GM21737 (cell line): ENCODE results near the gene ABTB2.
"Not testable (repeated sequence)": the region's sequence is repeated elsewhere in the genome, so short reads cannot be mapped to it uniquely, and the experiment has no call there.

Experiments
- ATAC-seq: cut with Tn5 transposase; IDR thresholded peaks from one replicate; pipeline ENCODE4 v1.9.1; 2021; ENCODE audit warnings: mild to moderate bottlenecking, moderate library complexity; ENCODE audit not compliant: unreplicated experiment

The ABTB2 gene

DNA sequence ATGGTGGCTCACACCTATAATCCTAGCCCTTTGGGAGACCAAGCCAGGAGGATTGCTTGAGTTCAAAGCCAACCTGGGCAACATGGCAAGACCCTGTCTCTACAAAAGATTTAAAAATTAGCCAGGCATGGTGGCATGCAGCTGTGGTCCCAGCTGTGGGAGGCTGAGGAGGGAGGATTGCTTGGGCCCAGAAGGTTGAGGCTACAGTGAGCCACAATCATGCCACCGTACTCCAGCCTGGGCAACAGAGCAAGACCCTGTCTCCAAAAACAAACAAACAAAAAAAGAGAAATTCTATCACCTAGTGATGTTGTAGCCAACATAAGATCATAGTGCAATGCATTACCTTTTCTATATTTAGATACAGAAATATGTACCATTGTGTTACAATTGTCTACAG is 138.5 kb downstream of the ABTB2 start:
- no peak for ATAC-seq

DNA sequence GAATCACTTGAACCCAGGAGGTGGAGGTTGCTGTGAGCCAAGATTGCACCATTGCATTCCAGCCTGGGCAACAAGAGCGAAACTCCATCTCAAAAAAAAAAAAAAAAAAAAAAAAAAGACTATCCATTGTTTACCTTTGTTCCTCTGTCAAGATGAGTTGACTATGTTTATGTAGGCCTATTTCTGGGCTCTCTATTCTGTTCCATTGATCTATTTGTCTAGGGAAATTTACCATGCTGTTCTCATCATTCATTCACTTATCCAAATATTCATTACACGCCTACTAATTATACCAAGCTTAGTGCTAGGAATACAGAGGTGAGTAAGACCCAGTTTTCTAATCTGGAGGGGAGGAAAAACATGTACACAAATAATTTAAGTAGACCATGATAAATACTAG is 139.1 kb downstream of the ABTB2 start:
- not testable (repeated sequence) for ATAC-seq

DNA sequence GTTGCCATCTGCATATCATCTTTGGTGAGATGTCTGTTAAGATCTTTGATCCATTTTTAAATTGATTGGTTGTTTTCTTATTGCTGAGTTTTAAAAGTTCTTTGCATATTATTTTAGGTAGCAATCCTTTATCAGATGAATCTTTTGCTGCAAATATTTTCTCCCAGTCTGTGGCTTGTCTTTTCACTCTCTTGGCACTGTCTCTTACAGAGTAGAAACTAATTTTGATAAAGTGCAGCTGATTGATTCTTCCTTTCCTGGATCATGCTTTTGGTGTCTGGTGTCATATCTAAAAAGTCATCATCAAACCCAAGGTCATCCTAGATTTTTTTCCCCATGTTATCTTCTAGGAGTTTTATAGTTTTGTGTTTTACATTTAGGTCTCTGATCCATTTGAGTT is 139.7 kb downstream of the ABTB2 start:
- no peak for ATAC-seq

DNA sequence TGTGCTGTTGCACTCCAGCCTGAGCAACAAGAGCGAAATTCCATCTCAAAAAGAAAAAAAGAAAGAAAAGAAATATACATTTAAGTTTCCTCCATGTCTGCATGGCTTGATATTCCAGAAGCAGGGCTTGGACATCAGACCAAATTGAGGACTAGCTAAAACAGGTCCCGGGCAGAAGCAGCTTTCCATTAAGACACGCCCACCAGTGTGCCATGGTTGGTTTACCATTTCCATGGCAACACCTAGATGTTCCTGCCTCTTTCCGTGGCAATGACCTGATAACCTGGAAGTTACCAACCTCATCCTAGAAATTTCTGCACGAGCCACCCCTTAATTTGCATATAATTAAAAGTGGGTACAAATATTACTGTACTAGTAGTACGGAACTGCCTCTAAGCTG is 141.1 kb downstream of the ABTB2 start:
- ATAC-seq = no peak

DNA sequence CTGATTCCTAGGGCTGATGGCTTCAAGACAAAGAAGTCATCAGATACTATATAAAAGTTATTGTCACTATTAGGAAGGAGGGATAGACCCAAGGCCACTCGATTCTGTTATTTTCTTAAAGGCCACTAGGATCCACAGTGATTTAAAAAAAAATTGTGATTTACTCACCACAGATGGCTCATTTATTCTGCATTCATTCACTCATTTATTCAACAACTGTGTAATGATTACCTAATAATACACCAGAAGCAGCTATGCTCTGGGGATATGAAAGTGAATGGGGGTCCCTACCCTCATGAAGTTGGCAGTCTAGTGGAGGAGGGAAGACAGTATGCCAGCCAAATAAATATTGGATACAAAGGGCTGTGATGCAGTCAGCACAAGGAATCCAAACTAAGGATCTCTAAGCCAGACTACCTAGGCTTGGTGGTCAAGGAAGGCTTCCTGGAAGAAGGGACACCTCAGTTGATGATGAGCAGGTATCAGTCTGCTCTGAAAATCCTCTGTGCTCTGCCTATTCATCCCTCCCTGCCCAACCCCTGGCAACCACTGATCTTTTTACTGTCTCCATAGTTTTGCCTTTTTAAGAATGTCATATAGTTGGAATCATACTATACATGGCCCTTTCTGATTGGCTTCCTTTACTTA is 141.9 kb downstream of the ABTB2 start:
- no peak for ATAC-seq

DNA sequence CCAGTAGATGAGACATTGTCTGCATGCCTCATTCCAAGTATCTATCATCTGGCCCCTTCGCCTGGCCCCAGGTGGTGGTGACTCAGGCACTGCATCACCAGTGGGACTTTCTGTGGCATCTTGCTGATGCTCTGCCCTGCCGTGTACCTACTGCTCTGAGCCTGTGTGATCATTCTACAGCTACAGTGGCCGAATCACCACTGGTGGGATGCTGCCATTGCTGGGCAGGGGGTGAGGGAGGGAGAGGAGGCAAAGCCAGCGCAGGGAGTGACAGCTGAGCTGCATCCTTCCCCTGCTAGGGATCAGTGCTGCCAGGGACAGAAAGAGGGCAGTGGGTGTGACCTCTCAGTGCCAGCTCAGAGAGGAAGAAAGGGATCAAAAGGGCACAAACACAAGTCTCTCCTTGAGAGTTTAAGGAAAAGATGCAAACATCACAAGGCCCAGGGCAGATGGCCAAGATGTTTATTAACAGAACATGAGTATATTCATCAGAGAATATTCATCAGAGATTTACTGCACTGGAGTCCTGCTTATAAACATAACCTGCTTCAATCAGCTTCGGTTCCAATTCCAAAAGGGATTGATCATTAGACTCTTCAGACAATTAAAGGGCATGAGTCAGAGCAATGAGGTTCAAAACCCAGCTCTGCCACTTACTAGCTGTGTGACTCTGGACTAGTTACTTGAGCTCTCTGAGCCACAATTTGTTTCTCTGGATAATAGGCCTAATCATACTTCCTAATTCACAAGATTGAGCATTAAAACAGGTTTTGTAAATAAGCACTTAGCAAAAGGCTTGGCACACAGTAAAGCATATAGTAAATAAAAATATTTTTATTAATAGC is 142.6 kb downstream of the ABTB2 start:
- no peak for ATAC-seq

DNA sequence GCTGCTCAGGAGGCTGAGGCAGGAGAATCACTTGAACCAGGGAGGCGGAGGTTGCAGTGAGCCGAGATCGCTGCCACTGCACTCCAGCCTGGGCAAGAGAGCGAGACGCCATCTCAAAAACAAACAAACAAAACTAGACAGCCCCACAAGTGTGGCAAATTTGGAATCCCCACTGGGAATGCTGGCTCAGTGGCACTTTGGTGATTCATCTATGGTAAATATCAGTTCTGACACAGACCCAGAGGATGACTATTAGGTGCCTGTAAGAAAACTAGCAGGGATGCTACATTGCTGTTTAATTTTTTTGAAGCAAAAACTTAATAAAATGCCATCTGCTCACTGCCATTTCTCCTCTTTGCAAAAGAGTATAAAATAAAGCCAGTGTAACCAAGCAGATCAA is 144.4 kb downstream of the ABTB2 start:
- ATAC-seq = no peak

DNA sequence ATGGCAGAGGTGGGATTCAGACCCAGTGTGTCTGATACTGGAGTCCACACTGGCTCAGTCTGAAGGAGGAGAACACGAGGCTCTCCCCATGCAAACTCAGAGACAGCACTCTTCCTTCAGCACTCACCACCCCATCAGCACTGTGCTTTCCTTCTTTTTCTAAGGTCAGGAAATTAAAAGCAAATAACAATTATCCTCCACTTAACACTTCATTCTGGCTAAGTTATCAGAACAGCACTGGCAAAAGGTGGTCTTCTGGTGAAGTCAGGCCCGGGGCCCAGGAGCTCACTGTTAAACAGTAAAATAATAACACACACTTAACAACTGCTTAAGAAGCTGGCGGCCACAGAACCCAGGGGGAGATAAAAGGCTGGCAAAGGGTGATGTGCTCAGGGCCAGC is 145.2 kb downstream of the ABTB2 start:
- no peak for ATAC-seq

DNA sequence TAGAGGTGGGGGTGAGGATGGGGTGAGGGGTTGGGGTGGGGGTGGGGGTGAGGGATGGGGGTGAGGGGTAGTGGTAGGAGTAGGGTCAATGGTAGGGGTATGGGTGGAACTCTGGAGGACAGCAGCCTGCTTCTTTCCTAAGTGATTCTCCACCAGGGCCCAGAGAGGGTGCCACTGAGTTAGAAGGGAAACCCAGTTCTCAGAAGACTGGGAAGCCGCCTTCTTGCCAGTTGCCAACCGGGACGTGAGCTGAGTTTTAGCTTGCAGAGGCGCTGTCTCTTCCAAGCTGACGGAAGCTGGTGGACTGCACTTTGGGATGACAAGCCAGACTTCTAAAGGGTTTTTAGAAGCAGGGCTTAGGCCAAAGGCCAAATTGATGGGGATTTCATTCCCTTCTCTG is 148.0 kb downstream of the ABTB2 start:
- no peak for ATAC-seq

DNA sequence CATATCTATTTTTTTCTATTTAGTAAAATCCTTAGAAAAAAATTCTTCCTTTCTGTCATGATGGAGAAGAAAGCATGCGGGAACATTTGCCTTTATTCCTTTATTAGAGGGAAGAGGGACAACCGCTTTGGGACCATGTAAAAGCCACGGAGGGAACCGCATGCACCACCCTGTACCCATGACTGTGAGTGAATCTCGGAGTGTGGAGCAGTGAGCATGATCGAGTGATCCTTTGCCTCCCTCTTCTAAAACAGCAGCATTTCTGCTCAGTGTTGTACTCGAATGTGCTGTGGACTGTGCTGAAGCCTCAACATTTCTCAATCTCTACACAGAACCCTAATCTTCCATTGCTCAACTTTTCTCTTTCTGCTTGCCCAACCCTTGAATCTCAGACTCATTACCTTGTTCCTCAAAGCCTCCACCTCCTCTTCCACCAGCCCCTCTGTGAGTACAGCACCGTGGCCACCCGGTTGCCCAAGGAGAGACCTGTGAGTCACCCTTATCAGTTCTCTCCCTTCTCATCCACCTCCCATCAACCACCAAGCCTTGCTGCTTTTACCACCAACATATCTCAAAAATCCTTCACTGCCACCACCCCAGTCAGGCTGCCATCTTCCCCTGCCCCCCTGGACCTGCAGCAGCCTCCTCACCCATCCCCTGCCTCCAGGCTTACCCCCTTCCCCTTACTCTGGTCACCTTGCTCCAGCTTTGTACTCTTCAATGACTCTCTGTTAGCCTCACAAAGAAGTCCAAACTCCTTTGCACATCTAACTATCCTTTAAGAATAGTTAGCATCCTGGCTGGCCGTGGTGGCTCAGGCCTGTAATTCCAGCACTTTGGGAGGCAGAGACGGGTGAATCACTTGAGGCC is 149.3 kb downstream of the ABTB2 start:
- no peak for ATAC-seq

DNA sequence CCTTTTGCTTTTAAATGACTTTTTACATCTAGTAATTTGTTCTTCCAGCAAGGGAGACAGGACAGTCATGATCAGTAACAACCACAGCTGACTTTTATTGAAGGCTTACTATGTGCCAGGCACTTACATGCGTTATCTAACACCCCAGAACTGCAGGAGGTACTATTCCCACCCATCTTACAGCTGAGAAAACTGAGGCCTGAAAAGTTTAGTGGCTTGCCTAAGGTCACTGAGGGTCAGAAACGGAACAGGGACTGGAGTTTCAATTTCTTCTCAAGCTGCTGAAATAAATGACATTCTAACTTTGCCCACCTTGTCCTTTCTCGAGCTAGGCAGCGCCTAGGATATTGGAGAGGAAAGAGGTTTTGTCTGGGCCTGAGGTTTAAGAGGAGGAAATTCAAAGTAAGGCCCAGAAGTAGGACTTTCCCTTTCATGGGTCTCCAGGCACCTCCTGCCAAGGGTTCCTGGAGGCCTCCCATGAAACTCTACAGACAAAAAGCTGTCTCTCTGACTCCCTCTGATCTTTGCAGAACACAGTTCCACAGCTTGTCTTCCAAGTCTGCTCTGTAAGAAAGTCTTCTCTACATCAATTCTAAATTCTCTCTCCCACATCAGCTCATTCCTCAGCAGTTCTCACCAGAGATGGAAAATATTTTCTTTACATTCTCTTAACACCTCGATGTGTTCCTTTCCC is 150.2 kb downstream of the ABTB2 start:
- ATAC-seq = no peak

DNA sequence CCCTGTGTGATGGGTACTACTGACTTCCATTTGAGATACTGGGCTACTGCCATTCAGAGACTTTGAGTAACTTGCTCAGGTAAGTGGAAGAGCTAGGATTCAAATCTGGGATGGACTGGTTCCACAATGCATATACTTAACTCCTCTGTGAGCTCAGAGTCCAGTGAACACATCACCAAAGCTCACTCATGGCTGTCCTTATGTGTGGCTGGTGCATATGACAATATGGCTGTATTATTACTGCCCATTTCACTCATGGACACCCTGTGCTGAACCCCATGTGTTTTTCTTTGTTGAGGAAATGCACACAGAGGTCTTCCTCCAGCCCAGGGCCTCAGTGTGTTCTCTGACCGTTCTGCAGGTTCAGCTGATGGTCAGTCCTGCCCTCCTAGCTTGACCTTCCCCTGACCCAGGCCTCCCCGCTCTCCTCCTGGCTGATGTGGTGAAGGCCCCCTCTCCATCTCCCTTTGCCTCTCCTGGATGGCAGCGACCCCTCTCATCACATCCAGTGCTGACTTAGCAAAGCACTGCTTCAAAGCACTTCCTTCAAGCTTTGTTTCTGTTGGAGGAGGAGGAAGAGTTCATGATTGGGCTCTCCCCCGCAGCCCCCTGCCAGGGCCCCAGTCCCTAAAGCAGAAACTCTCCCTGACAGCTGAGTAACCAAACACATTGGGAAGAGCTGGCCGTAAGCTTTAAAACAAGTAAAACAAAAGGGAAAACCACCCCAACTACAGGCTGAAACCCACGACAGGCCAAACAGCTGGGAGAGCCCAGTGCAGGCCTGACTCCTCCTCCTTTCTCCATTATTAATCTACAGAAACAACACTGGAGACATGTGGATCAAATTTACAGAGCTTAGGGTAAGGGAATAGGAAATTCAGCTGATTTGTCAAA is 151.2 kb downstream of the ABTB2 start:
- no peak for ATAC-seq

DNA sequence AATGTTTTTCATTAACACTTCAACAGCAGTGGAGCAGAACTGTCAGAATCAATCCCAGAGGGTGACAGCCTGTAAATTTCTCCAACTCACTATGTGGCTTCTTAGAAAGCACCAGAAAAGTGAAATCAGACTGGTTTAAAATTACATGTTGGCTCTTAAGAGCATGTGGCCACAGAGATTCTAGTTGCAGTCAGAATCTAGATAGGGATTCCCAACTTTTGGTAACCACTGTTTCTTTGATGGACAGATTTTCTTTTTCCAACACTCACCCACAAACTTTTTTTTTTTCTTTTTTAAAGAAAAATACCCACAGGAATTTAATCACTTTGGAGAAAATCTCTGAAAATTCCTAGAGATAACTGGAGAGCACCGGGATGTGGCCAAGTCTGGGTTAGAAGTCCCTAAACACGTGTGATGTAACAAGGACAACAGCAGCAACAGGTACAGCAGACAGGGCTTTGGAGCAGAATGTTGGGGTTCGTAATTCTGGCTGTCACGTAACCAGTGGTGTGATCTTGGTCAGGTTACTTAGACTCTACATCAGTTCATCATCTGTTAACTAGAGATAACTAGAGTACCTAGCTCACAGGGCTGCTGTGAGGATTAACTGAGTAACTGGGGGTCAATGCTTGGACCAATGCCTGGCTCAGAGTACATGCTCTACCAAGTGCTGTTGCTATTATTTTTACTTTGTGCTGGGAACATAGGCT is 152.3 kb downstream of the ABTB2 start:
- no peak for ATAC-seq

DNA sequence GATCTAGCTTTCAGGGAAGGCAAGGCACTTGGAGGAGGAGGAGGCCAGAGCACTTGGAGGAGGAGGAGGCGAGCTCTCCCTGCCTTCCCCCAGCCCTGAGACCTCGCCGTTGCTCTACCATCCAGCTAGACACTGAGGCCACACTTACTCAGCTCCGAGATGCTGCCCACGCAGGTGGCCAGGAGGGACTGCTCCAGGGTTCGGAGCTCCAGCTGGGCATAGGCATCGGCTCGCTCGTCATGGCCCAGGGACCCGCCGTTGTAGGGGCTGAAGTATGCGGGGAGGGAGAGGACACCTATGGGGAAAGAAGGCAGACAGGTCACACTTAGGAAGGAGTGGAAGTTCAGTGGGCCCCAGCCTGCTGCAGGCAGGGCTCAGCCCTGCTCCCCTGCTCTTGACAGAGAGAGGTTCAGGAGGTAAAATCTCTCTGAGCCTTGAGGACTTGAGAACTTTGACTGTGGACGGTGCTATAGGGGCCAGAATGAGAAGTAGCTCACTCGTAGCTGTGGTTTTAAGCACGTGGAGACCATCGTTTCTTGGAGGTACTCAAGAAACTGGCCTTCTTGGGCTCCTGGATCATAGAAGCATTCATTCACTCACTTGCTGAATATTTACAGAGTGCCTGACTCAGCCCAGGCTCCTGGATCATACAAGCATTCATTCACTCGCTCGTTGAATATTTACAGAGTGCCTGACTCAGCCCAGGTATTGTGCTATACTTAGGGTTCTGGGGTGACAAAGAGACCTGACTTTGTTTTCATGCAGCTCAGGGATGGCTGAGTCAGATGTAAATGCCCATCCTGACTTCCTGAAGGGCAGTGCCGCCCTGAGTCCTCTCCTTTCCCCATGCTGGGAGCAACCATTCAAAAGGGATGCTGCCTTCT is 153.2 kb downstream of the ABTB2 start:
- no peak for ATAC-seq

DNA sequence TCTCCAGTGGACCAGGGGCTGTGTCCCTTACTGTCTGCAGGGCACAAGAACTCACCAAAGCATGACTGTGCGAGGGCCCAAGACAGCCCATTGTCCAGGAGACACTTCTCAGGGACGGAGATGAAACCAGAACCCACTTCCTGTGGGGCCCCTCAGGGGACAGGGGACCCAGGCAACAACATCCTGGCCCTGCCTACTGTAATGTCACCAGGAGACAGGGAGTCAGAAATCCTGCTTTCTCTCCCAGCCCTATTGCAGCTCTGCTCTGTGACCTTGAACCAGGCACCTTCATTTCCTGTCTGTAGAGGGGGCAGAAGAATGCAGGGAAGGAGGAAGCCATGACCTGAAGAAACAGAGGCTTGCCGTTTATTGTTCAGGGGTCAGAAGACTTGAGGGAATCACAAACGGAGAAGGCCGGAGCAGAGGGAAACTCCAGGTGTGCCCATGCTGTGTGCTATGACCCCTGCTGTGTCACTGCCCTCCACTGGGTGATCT is 154.4 kb downstream of the ABTB2 start:
- ATAC-seq = no peak

DNA sequence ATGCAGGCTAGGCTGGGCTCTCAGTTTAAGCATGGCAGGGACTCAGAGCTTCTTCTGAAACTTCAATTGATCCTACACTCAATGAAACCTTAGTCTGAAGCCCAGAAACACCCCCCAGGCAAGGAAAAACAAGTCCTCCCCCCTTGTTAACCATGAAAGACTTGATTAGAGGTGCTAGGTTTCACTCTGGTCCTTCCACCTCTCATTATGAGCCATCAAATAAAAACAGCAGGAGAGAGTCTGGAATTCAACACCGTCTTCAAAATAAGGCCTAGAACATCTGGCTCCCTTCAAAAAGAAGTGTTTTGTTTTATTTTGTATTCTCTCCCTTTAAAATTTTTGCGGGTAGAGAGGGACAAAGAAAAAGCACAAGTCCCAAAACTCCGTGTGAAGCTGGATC is 156.7 kb downstream of the ABTB2 start:
- no peak for ATAC-seq

DNA sequence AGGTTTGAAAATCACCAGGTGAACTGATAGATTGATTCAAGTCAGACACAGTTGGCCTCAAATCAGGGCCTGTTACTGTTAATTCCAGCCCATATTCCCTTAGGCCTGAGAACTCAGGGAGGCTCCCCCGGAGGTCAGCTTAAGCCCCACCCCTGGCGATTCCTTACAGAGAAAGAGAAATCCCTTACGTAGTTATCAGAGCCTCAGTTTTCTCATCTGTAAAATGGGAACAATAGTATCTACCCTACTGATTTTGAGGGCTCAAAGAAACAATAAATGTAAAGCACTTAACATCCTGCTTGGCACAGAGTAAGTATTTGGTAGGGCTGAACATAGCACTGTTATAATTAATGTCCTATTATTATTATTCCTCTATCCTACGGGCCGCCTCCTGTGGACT is 158.3 kb downstream of the ABTB2 start:
- ATAC-seq = no peak

DNA sequence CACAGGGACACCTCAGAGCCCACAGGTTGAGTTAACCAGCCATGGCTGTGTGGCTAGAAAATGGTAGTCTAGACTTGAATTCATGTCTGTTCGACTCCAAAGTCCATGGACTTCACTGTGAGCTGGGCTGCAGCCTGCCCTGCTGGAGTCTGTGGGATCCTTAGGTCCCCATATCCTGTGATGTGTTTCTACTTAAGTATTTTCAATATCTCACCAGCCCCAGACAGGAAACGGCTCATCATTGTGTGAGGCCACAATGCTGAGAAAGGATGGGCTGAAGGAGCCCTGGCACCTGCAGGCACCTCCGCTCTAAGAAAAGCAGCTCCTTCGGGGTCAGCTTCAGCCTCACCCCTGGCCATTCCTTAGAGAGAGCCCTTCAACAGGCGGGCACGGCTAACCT is 159.3 kb downstream of the ABTB2 start:
- no peak for ATAC-seq
